NK-92 treated with Interleukin-12 subunit alpha and Interleukin-12 subunit beta, amount 100 ng/mL, for 24 hours (cell line): Measurements from ENCODE around the gene CMA1.

Source experiments
- DNase-seq: peaks from one replicate; lab custom pipeline; 2025; lab: John Stamatoyannopoulos, UW

The CMA1 gene

DNA sequence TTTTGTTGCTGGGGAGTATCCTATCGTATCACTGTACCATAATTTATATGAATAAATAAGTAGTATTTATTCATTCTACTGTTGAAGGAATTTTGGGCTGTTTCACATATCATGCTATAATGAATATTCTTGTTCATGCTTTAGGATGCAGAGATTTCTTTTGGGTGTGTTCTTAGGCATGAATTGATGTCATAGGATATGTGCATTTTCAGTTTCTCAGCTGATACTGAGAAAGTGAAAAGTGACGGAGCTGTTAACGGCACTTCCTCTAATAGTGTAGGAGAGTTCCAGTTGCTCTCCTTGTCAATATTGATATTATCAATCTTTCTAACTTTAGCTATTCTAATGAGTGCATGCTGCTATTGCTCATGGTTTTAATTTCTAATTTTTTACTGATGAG, 42.3 kb downstream of the CMA1 start:
- DNase-seq, result no peak

DNA sequence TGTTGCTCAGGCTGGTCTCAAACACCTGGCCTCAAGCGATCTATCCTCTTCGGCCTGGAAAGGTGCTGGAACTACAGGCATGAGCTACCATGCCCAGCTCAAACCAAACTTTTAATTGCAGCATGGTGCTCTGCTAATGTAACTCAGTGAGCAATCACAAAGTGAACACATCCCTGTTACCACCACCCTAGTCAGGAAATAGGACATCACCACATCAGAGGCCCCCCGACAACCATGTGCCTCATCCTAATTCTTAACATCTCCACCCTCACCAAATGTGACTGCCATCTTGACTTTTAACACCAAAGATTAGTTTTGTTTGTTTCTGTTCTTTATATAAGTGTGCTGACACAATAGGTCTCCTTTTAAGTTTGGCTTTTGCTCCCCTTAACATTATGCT, 42.7 kb downstream of the CMA1 start:
- DNase-seq, result no peak

DNA sequence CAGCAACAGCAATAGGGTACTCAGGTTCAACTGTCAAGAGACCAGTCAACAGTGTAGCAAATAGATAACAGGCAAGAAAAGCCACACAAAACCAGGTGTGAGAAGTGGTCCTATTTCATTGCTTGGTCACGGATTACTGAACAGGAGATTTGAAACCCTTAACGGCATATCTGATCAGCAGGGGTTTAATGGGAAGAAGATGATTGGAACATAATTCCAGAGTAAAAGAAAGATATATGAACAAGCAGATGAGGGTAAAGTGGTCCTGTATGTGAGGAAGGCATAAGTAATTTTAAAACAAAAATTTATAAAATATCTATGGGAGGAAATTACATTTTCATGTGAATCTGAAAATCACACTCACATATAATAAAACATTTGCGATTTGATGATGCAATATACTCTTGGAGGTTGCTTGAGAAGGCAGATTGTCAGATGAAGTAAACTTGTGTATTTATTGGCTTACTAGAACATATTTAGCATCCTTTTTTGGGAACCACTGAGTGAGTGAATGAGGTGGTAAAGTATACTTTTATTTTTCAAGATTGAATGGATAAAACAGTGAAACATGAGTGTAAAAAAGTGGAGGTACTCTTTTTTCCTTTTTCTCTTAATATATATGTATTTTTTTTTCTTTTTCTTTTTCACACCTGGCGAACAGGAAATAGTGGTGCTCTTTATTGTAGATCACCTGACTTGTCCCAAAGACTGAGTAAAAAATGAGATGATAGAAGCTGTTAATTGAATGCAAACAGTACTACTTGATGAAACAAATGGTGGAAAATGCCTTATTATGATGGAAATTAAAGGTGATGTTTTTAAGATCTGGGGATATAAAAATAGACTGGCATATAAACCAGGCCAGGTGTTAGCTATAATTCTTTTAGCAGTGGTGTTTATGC, 43.9 kb downstream of the CMA1 start:
- DNase-seq, result no peak

DNA sequence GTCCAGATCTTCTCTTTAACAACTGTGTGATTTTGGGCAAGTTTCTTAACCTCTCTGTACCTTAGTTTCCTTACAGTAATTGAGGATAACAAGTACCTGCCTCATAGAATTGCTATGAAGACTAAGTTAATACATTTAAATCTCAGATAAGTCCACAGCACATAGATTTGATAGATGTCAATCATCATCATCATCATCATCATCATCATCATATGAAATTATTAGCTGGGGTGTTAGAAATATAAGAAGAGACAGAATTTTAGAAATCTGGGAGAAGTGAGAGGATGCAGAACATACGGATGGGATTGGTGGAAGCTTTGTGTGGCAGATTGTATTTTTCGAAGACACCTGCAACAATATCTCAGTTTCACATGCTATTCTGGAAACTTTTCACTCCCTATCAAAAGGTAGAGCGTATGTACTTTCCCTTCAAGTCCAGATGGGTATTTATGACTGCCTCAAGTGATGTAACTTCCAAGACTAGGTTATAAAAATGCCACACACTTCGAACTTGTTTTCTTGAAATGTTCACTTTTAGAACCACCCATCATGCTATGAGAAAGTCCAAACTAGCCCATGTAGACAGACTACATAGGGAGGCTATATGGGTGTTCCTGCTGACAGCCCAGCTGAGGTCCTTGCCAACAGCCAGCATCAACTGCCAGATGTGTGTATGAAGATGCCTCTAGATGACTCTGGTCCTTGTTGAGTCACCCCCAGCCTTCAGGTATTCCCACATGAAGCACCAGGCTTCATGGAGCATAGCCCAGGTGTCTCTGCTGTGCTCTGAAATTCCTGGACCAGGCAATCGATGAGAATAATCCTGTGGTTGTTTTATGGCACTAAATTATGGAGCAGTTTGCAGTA, 44.8 kb downstream of the CMA1 start:
- DNase-seq, result no peak

DNA sequence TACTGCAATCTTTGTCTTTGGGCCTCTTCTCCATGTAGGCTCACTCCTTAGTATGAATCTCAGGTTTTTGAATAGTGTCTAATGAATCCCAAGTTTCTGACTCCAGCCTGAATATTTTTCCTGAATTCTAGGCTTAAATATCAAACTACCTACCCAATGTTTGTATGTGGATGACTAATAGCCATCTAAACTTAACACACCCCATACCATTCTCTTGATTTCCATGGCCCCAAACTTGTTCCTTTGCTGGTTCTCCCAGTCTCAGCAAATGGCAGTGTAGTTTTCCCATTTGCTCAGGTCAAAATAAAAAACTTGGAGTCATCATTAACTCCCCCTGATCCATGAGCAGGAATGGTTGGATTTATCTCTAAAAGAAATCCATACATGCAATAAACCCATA, 46.7 kb downstream of the CMA1 start:
- DNase-seq, result no peak

DNA sequence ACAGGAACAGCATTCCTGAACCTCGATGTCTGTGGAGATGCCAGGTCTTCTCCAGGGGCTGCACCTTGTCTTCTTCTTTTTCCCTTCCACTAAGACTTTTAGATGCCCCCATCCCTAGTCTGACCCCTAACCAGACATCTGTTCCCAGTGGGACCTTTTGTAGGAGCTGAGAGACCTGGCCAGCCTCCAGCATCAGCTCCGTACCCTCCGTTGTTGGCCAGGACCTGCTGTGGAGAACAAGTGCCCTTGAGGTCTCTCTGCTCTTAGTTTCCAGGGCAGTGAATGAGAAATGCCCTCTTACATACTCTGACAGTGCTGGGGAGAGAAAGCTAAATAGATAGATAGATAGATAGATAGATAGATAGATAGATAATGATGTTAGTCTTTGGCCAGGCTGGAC, 48.7 kb downstream of the CMA1 start:
- DNase-seq, result no peak

DNA sequence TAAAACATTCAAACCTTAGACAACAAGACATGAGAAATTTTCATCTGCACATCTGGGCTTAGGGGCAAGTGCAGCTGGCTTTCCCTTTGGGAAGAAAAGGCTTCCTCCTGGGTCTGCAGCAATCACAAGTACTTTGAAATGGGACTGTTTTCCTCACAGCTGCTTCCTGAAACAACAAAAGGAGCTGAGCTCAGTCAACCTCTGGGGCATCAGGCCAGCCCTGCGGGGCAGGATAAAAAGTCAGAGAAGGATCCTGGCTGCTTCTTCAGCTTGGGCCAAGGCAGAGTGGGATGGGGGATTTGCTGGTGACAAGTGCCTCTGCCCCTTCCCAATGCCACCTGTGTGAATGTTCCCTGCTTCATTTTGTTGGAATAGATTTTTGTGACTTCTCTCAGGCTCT, 49.3 kb downstream of the CMA1 start:
- DNase-seq, result no peak

DNA sequence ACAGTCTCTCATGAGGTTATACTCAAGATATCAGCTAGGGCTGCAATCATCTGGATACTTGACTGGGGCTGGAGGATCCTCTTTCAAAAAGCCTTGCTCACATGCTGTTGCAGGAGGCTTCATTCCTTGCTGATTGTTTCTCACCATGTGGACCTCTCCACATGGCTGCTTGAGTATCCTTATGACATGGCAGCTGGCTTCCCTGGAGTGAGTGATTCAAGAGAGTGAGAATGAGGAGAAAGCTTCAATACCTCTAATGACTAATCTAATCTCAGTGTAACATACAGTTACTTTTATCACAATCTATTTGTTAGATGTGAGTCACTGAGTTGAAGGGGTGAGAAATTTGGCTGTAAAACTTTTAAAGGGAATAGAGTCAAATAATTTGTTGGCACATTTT, 51.1 kb downstream of the CMA1 start:
- no peak for DNase-seq
